ENCODE data around the gene NPBWR2. TPM values are rescaled to one million over a fixed set of nuclear protein-coding genes. Genes with fewer than 3 reads are reported as not detected.

The NPBWR2 gene
- polyA plus RNA-seq, 1 of the 3 experiments (the other 2 are of a cell fraction) = not detected

GRCh38 chr20:64149141-64149540 is 41.8 kb upstream of the NPBWR2 start:
- WGBS (ENCODE audit: low lambda C conversion rate) = 43% methylated on average over 7 of the region's 7 CpGs
- CTCF ChIA-PET = interaction anchor here (1.6 kb wide), 1 partner anchor 28 kb away, joined by 4 read pairs; no protein-coding TSS in a partner anchor
- Histone ChIP-seq H3K9me2 (no peaks in the 10 kb centered on the region), H3K79me2 (ENCODE audit: insufficient read depth) (no peaks in the 10 kb centered on the region), H3K9ac (no peak overlapping the region), H2AFZ (ENCODE audit: low read depth) (no peak overlapping the region), H3K27ac (ENCODE audit: low read depth in 2 of 2, low read length in 1 of 2) (no peak overlapping the region), H3K27me3 (ENCODE audit: insufficient read depth) (no peaks in the 10 kb centered on the region), H3K4me2 (no peak overlapping the region), H3K4me3 (ENCODE audit: low read depth in 2 of 2, low read length in 1 of 2) (no peak overlapping the region), H3F3A (replicated peaks; ENCODE audit: insufficient read depth) (no peaks in the 10 kb centered on the region), H3K36me3 (replicated peaks in 1 of 2; ENCODE audit: control insufficient read depth in 1 of 2, insufficient read depth in 2 of 2, low read length in 1 of 2) (no peaks in the 10 kb centered on the region), H4K20me1 (ENCODE audit: insufficient read depth) (no peaks in the 10 kb centered on the region), H3K9me3 (no peaks in the 10 kb centered on the region), H3K4me1 (ENCODE audit: control insufficient read depth in 1 of 2, insufficient read depth in 2 of 2, low read depth in 1 of 2, low read length in 1 of 2) (peaks cover 0 to 33% of the 10 kb centered on the region in 2 experiments; a peak in 1 of 4 replicates)
- no peak for TF ChIP-seq MXI1 (IDR thresholded peaks at IDR 0.05; ENCODE audit: low read depth, low read length)
- no peak for TF ChIP-seq EZH2phosphoT487 (IDR thresholded peaks at IDR 0.05; ENCODE audit: borderline replicate concordance, low read depth)
- TF ChIP-seq FOXJ3 (CRISPR knock-in tag; IDR thresholded peaks at IDR 0.05) = no peak
- no peak for TF ChIP-seq RXRA (IDR thresholded peaks at IDR 0.05; ENCODE audit: borderline replicate concordance, low read depth)
- no peak for TF ChIP-seq GATA2 (CRISPR knock-in tag; IDR thresholded peaks at IDR 0.05)
- TF ChIP-seq NRF1 (IDR thresholded peaks at IDR 0.05; ENCODE audit: low read depth, low read length) = no peak
- POLR2A ChIA-PET = no interaction called here
- no peak for DNase-seq

- Histone ChIP-seq H3K4me2 (no peak overlapping the region), H3K4me1 (ENCODE audit: control insufficient read depth in 1 of 2, insufficient read depth in 2 of 2, low read depth in 1 of 2, low read length in 1 of 2) (peaks cover 0 to 29% of the 10 kb centered on the region in 2 experiments; a peak in 1 of 4 replicates), H3K27me3 (ENCODE audit: insufficient read depth) (no peaks in the 10 kb centered on the region), H3F3A (replicated peaks; ENCODE audit: insufficient read depth) (no peaks in the 10 kb centered on the region), H3K9ac (no peak overlapping the region), H3K9me3 (no peaks in the 10 kb centered on the region), H3K79me2 (ENCODE audit: insufficient read depth) (no peaks in the 10 kb centered on the region), H3K36me3 (replicated peaks in 1 of 2; ENCODE audit: control insufficient read depth in 1 of 2, insufficient read depth in 2 of 2, low read length in 1 of 2) (no peaks in the 10 kb centered on the region), H2AFZ (ENCODE audit: low read depth) (no peak overlapping the region), H3K4me3 (ENCODE audit: low read depth in 2 of 2, low read length in 1 of 2) (no peak overlapping the region), H3K27ac (ENCODE audit: low read depth in 2 of 2, low read length in 1 of 2) (no peak overlapping the region), H3K9me2 (no peaks in the 10 kb centered on the region), H4K20me1 (ENCODE audit: insufficient read depth) (no peaks in the 10 kb centered on the region)
- no peak for TF ChIP-seq PBX3 (IDR thresholded peaks at IDR 0.05)
- TF ChIP-seq ZBTB33 (IDR thresholded peaks at IDR 0.05; ENCODE audit: borderline replicate concordance, low read depth) = no peak
- TF ChIP-seq EP300 (IDR thresholded peaks at IDR 0.05; ENCODE audit: borderline replicate concordance in 1 of 2, low read depth in 1 of 2, low read length in 1 of 2) = no peak
- ChIA-PET POLR2A (no interaction called here), CTCF (interaction anchor here (1.6 kb wide), 1 partner anchor 27 kb away, joined by 4 read pairs; no protein-coding TSS in a partner anchor)
- DNase-seq = no peak
- 38% methylated on average over 5 of the region's 5 CpGs for WGBS (ENCODE audit: low lambda C conversion rate)
Observed at GRCh38 chr20:64148581-64148980, 41.2 kb upstream of the NPBWR2 start.

All from SK-N-SH (cell line).